Fibroblast of the conjunctiva (primary cell): Measurements from ENCODE around the gene IL1RAPL1.
"Not testable (repeated sequence)": the region's sequence is repeated elsewhere in the genome, so short reads cannot be mapped to it uniquely, and the experiment has no call there.

ENCODE experiments used
- DNase-seq: peaks from one replicate; pipeline ENCODE4 v3.0.0-alpha.2; 2010; ENCODE audit warnings: low read depth

The IL1RAPL1 gene

GRCh38 chrX:28787206-28787605 lies 200.0 kb downstream of the IL1RAPL1 start:
- DNase-seq: peak; percentile 5

GRCh38 chrX:28800671-28801070 lies 213.4 kb downstream of the IL1RAPL1 start:
- DNase-seq: not testable (repeated sequence)

- DNase-seq: no peak
Observed at GRCh38 chrX:28802625-28803024, 215.4 kb downstream of the IL1RAPL1 start.

- no peak for DNase-seq
Observed at GRCh38 chrX:28835991-28836390, 248.7 kb downstream of the IL1RAPL1 start.

GRCh38 chrX:28843817-28844216 lies 256.6 kb downstream of the IL1RAPL1 start:
- no peak for DNase-seq

GRCh38 chrX:28847423-28847822 lies 260.2 kb downstream of the IL1RAPL1 start:
- DNase-seq: no peak

GRCh38 chrX:28848707-28849106 lies 261.5 kb downstream of the IL1RAPL1 start:
- DNase-seq: no peak

GRCh38 chrX:28850955-28851354 lies 263.7 kb downstream of the IL1RAPL1 start:
- no peak for DNase-seq

GRCh38 chrX:28851871-28852270 lies 264.6 kb downstream of the IL1RAPL1 start:
- DNase-seq: no peak

DNA sequence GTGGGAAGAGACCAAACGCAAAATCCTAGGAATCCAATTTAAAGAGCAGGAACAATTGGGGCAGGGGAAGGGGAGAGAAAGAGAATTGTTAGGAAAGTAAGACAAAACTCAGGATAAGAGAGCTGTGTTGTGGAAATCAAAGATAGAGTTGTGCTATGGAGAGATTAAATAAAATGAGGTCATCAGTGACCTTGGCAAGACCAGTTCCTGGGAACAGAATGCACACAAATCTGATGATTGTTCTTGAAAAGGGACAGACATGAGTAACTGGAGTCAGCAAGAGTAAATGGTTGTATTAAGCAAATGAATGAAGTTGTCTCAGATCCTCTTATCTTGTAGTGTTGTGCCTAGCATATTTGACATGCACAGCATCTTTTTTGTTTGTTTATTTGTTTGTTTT lies 267.4 kb downstream of the IL1RAPL1 start:
- DNase-seq: no peak

DNA sequence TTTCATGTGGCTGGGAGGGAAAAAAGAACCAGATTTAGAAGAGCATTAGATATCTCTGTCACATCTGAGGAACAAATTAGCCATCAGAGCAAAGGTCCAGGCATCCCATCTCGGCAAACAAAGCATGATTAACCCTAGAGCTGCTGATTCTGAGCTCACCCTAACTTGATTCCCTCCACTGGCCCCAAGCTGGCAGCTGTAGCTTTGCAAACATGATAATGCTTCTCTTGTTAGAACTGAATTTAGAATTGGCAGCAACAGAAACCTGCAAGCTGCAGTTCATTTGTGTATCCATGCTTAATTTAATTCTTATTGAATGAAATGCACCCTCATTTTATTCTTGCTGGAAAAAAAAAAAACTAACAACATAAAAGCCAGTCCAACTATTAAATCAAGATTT lies 289.2 kb downstream of the IL1RAPL1 start:
- DNase-seq: no peak

GRCh38 chrX:28876901-28877300 lies 289.7 kb downstream of the IL1RAPL1 start:
- DNase-seq: no peak

DNA sequence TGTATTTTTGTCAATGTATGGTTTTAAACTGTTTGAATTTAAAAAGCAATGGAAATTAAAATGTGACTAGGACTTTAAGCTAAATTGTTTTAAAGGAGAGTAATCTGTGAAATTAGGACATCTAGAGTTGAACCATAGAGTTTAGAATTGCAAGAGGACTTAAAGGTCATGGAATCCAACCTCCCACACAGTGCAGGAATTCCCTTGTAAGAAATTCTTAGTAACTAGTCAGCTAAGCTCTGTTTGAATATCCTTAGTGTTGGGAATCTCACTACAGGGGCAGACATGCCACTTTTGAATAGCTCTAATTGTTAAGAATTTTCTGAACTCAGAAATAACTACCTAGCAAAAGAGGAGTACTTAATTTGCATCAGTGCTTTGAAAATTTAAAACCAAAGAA lies 292.9 kb downstream of the IL1RAPL1 start:
- no peak for DNase-seq

DNA sequence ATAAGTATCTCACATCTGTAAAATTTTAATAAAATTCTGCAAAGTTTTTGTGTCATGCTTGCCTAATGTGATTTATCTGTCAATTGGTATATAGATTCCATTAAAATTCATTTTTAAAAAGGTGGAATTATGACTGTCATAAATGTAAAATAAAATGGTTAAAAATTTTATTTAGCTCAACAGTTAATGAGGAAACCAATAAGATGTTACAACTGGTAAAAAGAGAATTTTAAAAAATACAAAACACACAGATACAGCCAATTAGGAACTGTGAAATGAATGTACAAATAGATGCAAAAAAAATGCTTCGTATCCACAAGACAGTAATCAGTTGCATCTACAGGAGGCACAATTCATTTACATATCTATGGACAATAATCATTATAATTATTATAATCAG lies 297.6 kb downstream of the IL1RAPL1 start:
- no peak for DNase-seq

DNA sequence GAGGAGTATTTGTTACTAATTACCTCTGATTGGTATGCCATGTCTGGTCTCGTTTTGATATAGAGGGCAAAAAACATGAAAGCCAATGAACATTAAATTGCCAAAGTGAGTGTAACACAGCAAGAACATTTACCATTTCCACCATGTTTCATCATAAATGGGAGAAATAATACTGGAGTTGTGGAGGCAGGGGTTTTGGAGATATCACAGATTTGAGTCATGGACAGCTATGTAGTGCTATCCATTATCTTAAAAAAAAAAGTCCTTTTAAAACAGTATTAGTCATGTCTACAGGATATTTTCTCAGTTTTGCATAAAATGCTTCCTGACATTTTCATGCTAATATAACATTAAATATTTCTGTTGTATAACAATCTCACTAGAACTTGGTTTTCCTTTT lies 301.2 kb downstream of the IL1RAPL1 start:
- no peak for DNase-seq

DNA sequence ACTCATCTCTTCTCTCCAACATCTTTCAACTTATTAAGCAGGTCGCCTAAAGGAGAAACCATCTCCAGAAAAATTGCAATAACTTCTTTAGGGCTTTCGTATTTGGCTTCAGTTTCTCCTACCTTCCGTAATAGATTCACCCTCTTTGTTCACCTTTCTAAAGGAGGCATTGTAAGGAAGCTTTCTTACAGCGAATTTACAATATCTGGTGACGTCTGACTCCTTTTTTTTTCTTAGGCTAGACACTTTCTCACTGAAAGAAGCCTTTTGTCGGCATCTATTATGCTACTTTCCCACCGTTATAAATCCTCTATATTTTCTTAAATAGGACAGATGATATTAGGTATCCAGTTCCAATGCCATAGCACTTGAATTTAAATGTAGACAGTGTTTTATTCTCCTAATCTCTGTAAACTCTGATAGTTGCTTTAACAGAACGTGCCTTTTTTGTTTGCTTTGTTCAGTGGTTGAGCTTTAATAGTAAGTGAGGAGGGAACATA lies 302.4 kb downstream of the IL1RAPL1 start:
- no peak for DNase-seq

DNA sequence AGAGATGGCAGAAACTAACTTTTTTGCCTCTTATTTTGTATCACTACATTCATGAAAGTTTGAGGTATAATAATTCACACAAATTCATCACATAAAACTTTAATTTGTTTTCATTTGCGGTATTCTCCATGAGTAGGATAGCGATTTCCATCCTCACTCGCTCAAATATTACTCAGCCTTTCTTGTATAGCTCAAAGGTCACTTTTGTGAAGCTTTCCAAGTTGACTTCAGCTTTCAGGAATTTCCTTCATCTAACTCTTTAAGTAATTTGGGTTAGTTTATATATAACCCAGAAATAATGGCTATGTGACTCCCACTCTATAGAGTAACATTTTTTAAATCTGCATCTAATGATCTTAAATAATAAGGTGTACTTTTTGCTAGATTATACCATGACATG lies 314.4 kb downstream of the IL1RAPL1 start:
- no peak for DNase-seq

- no peak for DNase-seq
Observed at GRCh38 chrX:28910487-28910886, 323.2 kb downstream of the IL1RAPL1 start.

GRCh38 chrX:28920153-28920943 lies 333.1 kb downstream of the IL1RAPL1 start:
- no peak for DNase-seq

DNA sequence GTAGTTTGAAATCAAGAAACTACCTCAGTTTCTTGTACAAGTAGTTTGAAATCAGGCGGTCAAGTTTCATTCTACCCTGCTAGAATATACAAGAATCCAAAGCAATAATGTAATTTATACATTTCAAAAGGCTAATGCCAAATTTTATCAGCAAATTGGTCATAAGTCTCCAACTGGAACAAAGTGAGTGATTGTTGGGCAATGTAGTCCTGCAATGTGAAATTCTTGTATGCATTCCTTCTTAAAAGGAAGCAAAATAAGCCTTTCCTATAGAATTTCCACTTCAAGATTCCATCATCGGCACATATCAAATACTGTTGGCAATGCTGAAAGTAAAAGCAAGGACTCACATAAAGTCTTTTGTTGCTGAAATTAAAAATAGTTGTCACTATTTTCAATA lies 334.9 kb downstream of the IL1RAPL1 start:
- DNase-seq: no peak

DNA sequence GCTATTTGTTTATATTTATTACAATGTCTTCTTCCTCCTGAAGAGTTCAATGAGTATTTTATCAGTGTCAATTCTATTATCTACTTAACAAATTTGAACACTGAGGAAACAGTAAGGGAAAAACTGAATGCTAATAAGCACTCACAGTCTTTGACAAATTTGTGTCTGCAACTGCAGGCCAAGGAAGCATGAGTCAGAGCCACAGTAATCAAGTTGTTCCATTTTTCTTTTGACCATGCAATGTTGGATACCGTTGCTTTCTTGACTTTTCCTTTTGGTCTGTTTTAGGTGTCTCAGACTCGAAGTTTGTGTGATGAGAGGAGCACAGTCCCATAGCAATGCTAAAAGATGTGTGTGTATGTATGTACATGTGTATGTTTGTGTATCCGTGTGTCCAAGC lies 359.6 kb downstream of the IL1RAPL1 start:
- DNase-seq: no peak

DNA sequence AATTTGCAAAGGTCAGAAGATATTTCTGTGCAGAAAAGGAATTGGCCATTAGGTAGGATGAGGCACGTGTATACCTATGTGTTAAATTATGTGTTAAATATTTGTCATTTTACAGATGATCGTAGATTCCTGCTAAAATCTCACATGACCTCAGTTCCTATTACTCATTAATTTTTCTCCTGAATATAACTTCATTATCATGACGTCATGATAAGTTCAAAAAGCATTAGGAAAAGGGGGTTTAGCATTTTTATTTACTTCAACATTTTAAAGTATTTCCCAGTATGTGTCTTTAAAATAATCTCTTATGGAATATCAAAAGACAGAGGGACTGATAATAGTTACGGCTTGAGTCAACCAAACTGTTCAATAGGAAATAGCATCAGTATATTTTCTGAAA lies 372.8 kb downstream of the IL1RAPL1 start:
- DNase-seq: no peak

DNA sequence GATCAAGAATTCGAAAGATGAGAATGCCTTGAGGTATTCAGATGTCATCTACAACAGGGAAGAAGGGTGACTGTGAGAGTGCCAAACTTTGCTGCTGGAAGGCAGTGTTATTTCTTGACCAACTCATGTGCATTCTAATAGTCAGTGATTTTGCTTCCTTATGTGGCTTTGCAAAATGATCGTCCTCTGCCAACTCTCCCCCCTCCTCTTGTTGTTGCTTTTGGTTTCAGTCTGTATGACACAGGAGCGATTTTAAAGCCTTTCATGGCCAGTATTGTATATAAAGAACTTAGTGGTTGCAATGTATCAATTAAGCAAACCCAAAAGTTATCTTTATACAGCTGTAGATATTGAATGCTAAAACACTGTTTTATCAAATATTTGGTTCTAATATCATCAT lies 379.1 kb downstream of the IL1RAPL1 start:
- no peak for DNase-seq

DNA sequence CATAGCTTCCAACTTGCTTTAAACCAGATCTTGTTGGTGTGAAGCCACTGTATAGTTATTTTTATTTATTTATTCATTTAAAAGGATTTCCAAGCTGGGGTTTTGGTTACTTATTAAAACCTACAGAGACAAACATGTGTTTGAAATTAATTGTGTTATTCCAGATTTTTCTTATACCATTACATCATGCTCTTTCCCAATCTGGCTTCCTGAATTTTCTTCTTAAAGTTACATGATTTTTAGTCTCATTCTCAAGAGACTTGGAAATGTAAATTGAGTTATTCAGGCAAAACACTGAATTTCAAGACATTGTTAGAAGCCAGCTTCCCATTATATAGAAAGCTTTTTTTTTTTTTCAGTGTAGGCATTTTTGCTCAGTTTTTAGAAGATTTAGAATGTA lies 381.9 kb downstream of the IL1RAPL1 start:
- DNase-seq: no peak
